Lower leg skin (tissue), 4 donors: Measurements from ENCODE around the gene FMNL2. TPM values are rescaled to one million over a fixed set of nuclear protein-coding genes. Genes with fewer than 3 reads are reported as not detected.

ENCODE experiments used
- DNase-seq, 2 donors: peaks; one replicate each; pipeline ENCODE4 v3.0.0-alpha.2; 2019; ENCODE audit warnings: low spot score in 2 of 2
- H3K4me3 ChIP-seq: fragments of 200-600 bp; sonication (generic); 2 replicates; pipeline ENCODE4 v1.5.1; 2017; ENCODE audit warnings: mild to moderate bottlenecking, low read depth; ENCODE audit not compliant: poor library complexity, severe bottlenecking
- POLR2A ChIP-seq, 2 donors: fragments of 450-650 bp; IDR thresholded peaks; one replicate each; pipeline ENCODE4 v1.6.1; 2016 to 2017; ENCODE audit warnings: antibody characterized with exemption in 2 of 2, mild to moderate bottlenecking in 1 of 2, moderate library complexity in 1 of 2
- WGBS, 2 donors: methylation state at CpG; one replicate each; pipeline ENCODE4 v1.1.5; 2018; 5-methylcytosine and 5-hydroxymethylcytosine counted together
- intact Hi-C: fragments of 100-400 bp; cut with DNase I; formaldehyde crosslinking; loops from one replicate; pipeline ENCODE4 v1.15.0; 2023; ENCODE audit warnings: low total_unique reads
- total RNA-seq, 4 donors: library from RNA; depleted of rRNA; stranded (reverse); fragments of >200 nt; gene quantifications; one replicate each; pipeline ENCODE4 v1.1.0, GENCODE V29; 2016
- TF ChIP-seq, protein P1 (sequence below), 3 donors: fragments of 450-650 bp; IDR thresholded peaks; one replicate each; pipeline ENCODE4 v1.5.1; 2016; ENCODE audit warnings: antibody characterized with exemption in 3 of 3, mild to moderate bottlenecking in 3 of 3, moderate library complexity in 2 of 3

The FMNL2 gene
- total RNA-seq, 4 donors from 2014 or later = 9.6 to 18.3 (median 12.9) TPM

DNA sequence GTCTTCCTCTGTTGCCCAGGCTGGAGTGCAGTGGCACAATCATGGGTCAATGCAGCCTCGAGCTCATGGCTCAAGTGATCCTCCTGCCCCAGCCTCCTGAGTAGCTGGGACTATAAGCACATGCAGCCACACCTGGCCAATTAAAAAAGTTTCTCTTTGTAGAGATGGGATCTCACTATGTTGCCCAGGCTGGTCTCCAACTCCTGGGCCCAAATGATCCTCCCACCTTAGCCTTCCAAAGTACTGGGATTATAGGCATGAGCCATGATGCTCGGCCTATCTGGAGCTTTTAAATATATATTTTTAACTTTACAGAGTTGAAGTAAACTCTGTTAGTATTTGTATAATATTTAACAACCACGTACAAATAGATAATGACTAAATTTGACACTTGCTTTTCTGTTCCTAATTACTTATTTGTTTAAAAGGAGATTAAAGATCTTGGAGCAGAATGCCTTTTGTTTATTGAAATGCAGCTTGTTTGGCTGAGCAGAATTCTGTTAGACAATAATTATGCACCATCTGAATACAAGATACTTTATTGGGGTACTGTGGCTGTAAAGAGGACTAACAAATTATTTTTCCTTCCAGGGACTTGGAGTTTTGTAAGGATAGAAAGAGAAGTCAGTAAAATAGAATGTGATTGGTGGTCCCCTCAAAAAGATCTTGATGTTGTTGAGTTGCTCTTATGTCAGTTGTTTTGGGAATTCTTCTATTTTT lies 175.0 kb downstream of the FMNL2 start:
- WGBS, 2 donors = 76 to 96% methylated on average over 3 of the region's 3 CpGs
- TF ChIP-seq POLR2A (IDR thresholded peaks at IDR 0.05) = no peak
- TF ChIP-seq, protein P1, sequence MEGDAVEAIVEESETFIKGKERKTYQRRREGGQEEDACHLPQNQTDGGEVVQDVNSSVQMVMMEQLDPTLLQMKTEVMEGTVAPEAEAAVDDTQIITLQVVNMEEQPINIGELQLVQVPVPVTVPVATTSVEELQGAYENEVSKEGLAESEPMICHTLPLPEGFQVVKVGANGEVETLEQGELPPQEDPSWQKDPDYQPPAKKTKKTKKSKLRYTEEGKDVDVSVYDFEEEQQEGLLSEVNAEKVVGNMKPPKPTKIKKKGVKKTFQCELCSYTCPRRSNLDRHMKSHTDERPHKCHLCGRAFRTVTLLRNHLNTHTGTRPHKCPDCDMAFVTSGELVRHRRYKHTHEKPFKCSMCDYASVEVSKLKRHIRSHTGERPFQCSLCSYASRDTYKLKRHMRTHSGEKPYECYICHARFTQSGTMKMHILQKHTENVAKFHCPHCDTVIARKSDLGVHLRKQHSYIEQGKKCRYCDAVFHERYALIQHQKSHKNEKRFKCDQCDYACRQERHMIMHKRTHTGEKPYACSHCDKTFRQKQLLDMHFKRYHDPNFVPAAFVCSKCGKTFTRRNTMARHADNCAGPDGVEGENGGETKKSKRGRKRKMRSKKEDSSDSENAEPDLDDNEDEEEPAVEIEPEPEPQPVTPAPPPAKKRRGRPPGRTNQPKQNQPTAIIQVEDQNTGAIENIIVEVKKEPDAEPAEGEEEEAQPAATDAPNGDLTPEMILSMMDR (IDR thresholded peaks at IDR 0.05) = no peak
- intact Hi-C loops = no loop called here

DNA sequence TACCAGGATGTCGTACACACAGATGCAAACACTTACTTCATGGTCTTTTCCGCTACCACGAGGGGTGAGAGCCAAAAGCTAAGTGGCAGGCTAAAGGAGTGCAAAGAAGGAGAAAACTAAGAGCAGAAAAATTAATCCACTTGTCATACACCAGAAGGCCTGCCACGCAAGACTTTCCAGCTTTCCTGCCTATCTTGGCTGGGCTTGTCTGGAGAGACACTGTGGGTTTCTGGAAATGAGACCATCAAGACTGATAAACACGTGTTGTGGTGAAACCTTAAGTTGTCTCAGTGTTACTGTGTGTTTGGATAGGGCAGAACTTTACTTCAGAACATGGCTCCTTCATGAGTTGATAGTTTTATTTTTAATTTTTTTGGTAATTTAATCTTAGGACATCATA lies 175.6 kb downstream of the FMNL2 start:
- intact Hi-C loops = no loop called here
- TF ChIP-seq POLR2A (IDR thresholded peaks at IDR 0.05) = no peak
- TF ChIP-seq, protein P1 (IDR thresholded peaks at IDR 0.05) = no peak
- no peak overlapping the region for H3K4me3 ChIP-seq
- 86 to 88% methylated on average over 5 of the region's 5 CpGs for WGBS, 2 donors
- DNase-seq = no peak

More for the DNA sequence above, 175.0 kb downstream of the FMNL2 start:
- no peak overlapping the region for H3K4me3 ChIP-seq
- DNase-seq = no peak

DNA sequence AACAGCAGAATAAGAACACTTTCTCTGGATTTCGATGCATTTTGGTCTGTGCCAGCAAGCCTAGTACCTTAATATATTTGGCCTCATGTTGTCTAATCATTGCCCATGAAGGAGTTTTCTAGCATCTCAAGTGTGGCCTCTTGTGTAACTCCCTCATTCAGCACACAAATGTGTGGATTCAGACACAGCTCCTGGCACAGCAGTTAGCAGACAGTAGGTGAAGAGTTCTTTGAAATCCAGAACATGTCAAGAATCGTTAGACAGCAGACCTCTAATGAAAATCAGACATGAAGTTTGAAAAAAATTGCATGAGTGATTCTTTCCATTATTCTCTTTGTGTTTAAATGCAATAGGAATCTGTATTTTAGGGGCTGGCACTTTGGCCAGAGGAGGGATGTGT lies 177.0 kb downstream of the FMNL2 start:
- no peak for TF ChIP-seq POLR2A (IDR thresholded peaks at IDR 0.05)
- TF ChIP-seq, protein P1 (IDR thresholded peaks at IDR 0.05) = no peak
- H3K4me3 ChIP-seq = no peak overlapping the region
- DNase-seq = no peak
- intact Hi-C loops = no loop called here
- WGBS, 2 donors = 73 to 77% methylated on average over 2 of the region's 2 CpGs

DNA sequence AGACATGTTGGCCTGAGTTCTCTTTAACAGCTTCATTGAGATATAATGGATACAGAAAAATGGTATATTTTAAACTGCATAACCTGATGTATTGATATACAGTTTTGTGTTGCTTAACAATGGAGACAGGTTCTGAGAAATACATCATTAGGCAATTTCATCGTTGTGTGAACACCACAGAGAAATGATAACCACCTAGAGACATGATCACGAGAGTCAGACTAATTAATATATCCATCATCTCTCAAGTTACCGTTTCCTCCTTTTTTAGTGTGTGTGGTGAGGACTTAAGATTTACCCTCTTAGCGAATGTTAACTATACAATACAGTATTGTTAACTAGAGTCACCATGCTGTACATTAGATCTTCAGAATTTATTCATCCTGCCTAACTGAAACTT lies 178.1 kb downstream of the FMNL2 start:
- WGBS, 2 donors = 89 to 91% methylated on average over 4 of the region's 4 CpGs
- no peak for DNase-seq
- H3K4me3 ChIP-seq = no peak overlapping the region
- intact Hi-C loops = no loop called here
- TF ChIP-seq, protein P1 (IDR thresholded peaks at IDR 0.05) = no peak
- TF ChIP-seq POLR2A (IDR thresholded peaks at IDR 0.05) = no peak

DNA sequence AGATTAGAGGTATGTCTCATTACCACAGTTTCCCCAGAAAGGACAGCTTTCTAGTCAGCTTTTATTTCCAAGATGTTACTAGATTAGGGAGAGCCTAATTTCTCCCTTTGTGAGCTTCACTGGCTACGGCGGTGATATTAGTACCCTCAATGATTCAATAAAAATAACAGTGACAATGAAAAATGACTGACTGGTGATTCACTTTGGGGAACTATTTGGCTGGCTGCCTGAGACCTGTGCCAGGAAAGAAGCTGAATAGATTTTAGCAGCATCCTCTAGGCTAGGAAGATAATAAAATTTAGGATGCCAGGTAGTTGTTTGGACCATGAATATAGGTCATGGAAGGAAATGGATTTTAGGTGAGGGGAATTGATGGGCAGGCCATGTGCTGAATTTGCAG lies 178.7 kb downstream of the FMNL2 start:
- no peak overlapping the region for H3K4me3 ChIP-seq
- DNase-seq = no peak
- no peak for TF ChIP-seq POLR2A (IDR thresholded peaks at IDR 0.05)
- intact Hi-C loops = no loop called here
- WGBS, 2 donors = 22 to 25% methylated on average over 2 of the region's 2 CpGs

DNA sequence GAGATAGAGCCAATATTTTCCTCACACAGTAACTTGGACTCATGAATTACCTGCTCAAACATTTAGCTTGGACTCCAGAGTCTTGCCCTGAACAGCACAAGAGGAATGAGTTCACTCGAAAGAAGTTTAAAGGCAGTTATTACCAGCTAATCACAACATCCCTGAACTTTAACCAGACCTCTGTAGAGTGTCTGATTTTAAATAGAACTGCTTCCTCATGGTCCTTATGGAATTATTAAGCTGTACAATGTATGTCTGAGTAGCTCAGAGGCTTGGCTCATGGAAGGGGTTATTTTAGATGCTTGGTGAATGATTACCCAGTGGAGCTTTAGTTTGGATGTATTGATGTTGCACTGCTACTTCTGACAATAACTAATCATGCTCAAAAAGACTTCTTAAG lies 183.1 kb downstream of the FMNL2 start:
- WGBS, 2 donors = 90 to 100% methylated on average over 1 of the region's 1 CpG
- DNase-seq = no peak
- intact Hi-C loops = no loop called here
- TF ChIP-seq, protein P1 (IDR thresholded peaks at IDR 0.05) = no peak
- TF ChIP-seq POLR2A (IDR thresholded peaks at IDR 0.05) = no peak
- H3K4me3 ChIP-seq = no peak overlapping the region
